MM.1S (cell line): ENCODE results near the gene TTLL5.

ENCODE experiments used
- DNase-seq: peaks from one replicate; pipeline ENCODE4 v3.0.0-alpha.2; 2015
- H2AFZ ChIP-seq: fragments of 300-600 bp; sonication (generic); 2 replicates; pipeline ENCODE4 v1.6.0; 2016; ENCODE audit warnings: antibody characterized with exemption, low read length
- H3F3A ChIP-seq: fragments of 300-600 bp; sonication (generic); 2 replicates; pipeline ENCODE4 v1.6.1; 2016; ENCODE audit warnings: mild to moderate bottlenecking, antibody characterized with exemption, low read length, moderate library complexity, mixed read lengths; ENCODE audit not compliant: insufficient read depth
- H3K27ac ChIP-seq: fragments of 300-600 bp; sonication (generic); 2 replicates; pipeline ENCODE4 v1.5.1; 2016; ENCODE audit warnings: mild to moderate bottlenecking, low read length
- H3K27me3 ChIP-seq: fragments of 300-600 bp; sonication (generic); replicated peaks from 2 replicates; pipeline ENCODE4 v1.6.0; 2016; ENCODE audit warnings: low read length; ENCODE audit not compliant: insufficient read depth
- H3K36me3 ChIP-seq: fragments of 300-600 bp; sonication (generic); replicated peaks from 2 replicates; pipeline ENCODE4 v1.6.1; 2016; ENCODE audit warnings: mild to moderate bottlenecking, low read length, mixed read lengths; ENCODE audit not compliant: insufficient read depth
- H3K4me1 ChIP-seq: fragments of 300-600 bp; sonication (generic); 2 replicates; pipeline ENCODE4 v1.6.1; 2016; ENCODE audit warnings: low read length, mixed read lengths
- H3K4me2 ChIP-seq: fragments of 300-600 bp; sonication (generic); 2 replicates; pipeline ENCODE4 v1.6.0; 2016; ENCODE audit warnings: low read depth, low read length
- H3K4me3 ChIP-seq: fragments of 300-600 bp; sonication (generic); 2 replicates; pipeline ENCODE4 v1.5.1; 2016; ENCODE audit warnings: low read length, mixed read lengths
- H3K79me2 ChIP-seq: fragments of 300-600 bp; sonication (generic); 2 replicates; pipeline ENCODE4 v1.6.1; 2016; ENCODE audit warnings: mixed run types, low read length, mixed read lengths
- H3K9ac ChIP-seq: fragments of 300-600 bp; sonication (generic); 2 replicates; pipeline ENCODE4 v1.6.1; 2016; ENCODE audit warnings: low read length, mixed read lengths
- H3K9me2 ChIP-seq: fragments of 300-600 bp; sonication (generic); replicated peaks from 2 replicates; pipeline ENCODE4 v1.6.1; 2016; ENCODE audit warnings: mild to moderate bottlenecking, low read length, mixed read lengths; ENCODE audit not compliant: insufficient read depth
- H3K9me3 ChIP-seq: fragments of 300-600 bp; sonication (generic); replicated peaks from 2 replicates; pipeline ENCODE4 v1.6.1; 2016; ENCODE audit warnings: mild to moderate bottlenecking, low read length, mixed read lengths; ENCODE audit not compliant: insufficient read depth
- H4K20me1 ChIP-seq: fragments of 300-600 bp; sonication (generic); 2 replicates; pipeline ENCODE4 v1.6.1; 2016; ENCODE audit warnings: mild to moderate bottlenecking, low read length, moderate library complexity, mixed read lengths; ENCODE audit not compliant: insufficient read depth
- CTCF ChIP-seq: fragments of 300-600 bp; sonication (generic); IDR thresholded peaks from 2 replicates; pipeline ENCODE4 v1.5.1; 2016; ENCODE audit warnings: antibody characterized with exemption, low read length, mixed read lengths
- EZH2 ChIP-seq: fragments of 300-600 bp; sonication (generic); optimal IDR thresholded peaks from 2 replicates; pipeline ENCODE3; 2017; ENCODE audit warnings: low read depth, mild to moderate bottlenecking, antibody characterized with exemption, low read length, mixed read lengths
- EZH2phosphoT487 ChIP-seq: fragments of 300-600 bp; sonication (generic); IDR thresholded peaks from 2 replicates; pipeline ENCODE4 v1.6.1; 2018; ENCODE audit warnings: antibody characterized with exemption, low read length

The TTLL5 gene

GRCh38 chr14:75636100-75636692 lies 24.9 kb upstream of the TTLL5 start:
- no peak for DNase-seq
- Histone ChIP-seq H3K4me3 (no peak overlapping the region), H4K20me1 (no peaks in the 10 kb centered on the region), H3K27ac (no peak overlapping the region), H3K36me3 (no peaks in the 10 kb centered on the region), H3K9me3 (no peaks in the 10 kb centered on the region), H3K9ac (no peak overlapping the region), H3K27me3 (no peaks in the 10 kb centered on the region), H2AFZ (no peak overlapping the region), H3K4me2 (no peak overlapping the region), H3K9me2 (no peaks in the 10 kb centered on the region), H3K79me2 (no peaks in the 10 kb centered on the region), H3F3A (no peaks in the 10 kb centered on the region), H3K4me1 (no peaks in the 10 kb centered on the region)
- TF ChIP-seq EZH2phosphoT487 (no peak), CTCF (no peak), EZH2 (no peak)

- H3K9ac ChIP-seq = no peak overlapping the region
- no peaks in the 10 kb centered on the region for H3K36me3 ChIP-seq
- no peak overlapping the region for H3K4me2 ChIP-seq
- no peaks in the 10 kb centered on the region for H4K20me1 ChIP-seq
- H3K4me1 ChIP-seq = no peaks in the 10 kb centered on the region
- no peak overlapping the region for H3K4me3 ChIP-seq
- no peak for DNase-seq
- no peak overlapping the region for H3K27ac ChIP-seq
- H2AFZ ChIP-seq = no peak overlapping the region
- no peaks in the 10 kb centered on the region for H3F3A ChIP-seq
- no peak for TF ChIP-seq CTCF
- TF ChIP-seq EZH2 = no peak
- TF ChIP-seq EZH2phosphoT487 = no peak
- H3K79me2 ChIP-seq = no peaks in the 10 kb centered on the region
- H3K27me3 ChIP-seq = no peaks in the 10 kb centered on the region
- no peaks in the 10 kb centered on the region for H3K9me3 ChIP-seq
- H3K9me2 ChIP-seq = no peaks in the 10 kb centered on the region
Measured at GRCh38 chr14:75640876-75641275, 20.2 kb upstream of the TTLL5 start.

GRCh38 chr14:75643985-75644384 lies 17.1 kb upstream of the TTLL5 start:
- no peaks in the 10 kb centered on the region for H4K20me1 ChIP-seq
- no peak overlapping the region for H3K9ac ChIP-seq
- TF ChIP-seq EZH2 (no peak), CTCF (no peak), EZH2phosphoT487 (no peak)
- no peaks in the 10 kb centered on the region for H3K27me3 ChIP-seq
- H3K79me2 ChIP-seq = no peaks in the 10 kb centered on the region
- H3K9me2 ChIP-seq = no peaks in the 10 kb centered on the region
- no peak overlapping the region for H2AFZ ChIP-seq
- H3K4me2 ChIP-seq = no peak overlapping the region
- H3K4me1 ChIP-seq = no peaks in the 10 kb centered on the region
- no peaks in the 10 kb centered on the region for H3K9me3 ChIP-seq
- no peaks in the 10 kb centered on the region for H3F3A ChIP-seq
- no peaks in the 10 kb centered on the region for H3K36me3 ChIP-seq
- H3K4me3 ChIP-seq = no peak overlapping the region
- no peak for DNase-seq
- H3K27ac ChIP-seq = no peak overlapping the region
